ENCODE data around the gene CASKIN2.
A peak's percentile ranks its signal among the peaks of the same experiment; 100 is the strongest.

Gene CASKIN2

DNA sequence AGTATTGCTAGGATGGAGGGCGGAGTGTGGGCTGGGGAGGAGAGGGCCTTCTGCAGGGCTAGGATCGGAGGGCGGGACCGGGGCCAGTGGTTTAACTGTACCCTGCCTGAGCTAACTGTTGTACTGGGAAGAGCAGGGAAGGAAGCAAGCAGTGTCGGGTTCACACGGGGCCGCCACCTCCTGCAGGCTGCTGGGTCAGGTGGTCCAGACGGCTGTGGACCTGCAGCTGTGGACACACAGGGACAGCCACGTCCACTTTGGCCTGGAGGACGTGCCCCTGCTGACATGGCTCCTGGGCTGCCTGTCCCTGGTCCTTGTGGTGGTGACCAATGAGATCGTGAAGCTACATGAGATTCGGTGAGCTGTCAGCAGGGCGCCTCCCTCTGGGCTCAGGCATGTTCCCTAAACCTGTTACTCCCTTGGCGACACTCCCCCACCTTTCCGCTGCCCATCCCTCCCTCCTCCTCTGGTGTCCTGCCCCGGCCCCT, 16.6 kb downstream of the CASKIN2 start:
- H3K9ac ChIP-seq (ENCODE audit: low read depth in 1 of 2, low read length in 2 of 2): no peak overlapping the region
- H3K27ac ChIP-seq (ENCODE audit: low read depth in 2 of 2, low read length in 2 of 2): no peak overlapping the region
- H3K36me3 ChIP-seq (ENCODE audit: control insufficient read depth in 2 of 2, insufficient read depth in 2 of 2, low read length in 2 of 2): peaks cover 45 to 56% of the 10 kb centered on the region in 2 donors

GRCh38 chr17:75498039-75498725, 17.2 kb downstream of the CASKIN2 start:
- H3K4me3 ChIP-seq (ENCODE audit: low read length in 2 of 2): no peak overlapping the region
- no peaks in the 10 kb centered on the region for H3K4me1 ChIP-seq (ENCODE audit: control insufficient read depth in 2 of 2, insufficient read depth in 2 of 2, low read length in 2 of 2)
- peaks cover 49 to 57% of the 10 kb centered on the region in 2 donors for H3K36me3 ChIP-seq (ENCODE audit: control insufficient read depth in 2 of 2, insufficient read depth in 2 of 2, low read length in 2 of 2)
- no peaks in the 10 kb centered on the region for H3K9me3 ChIP-seq (ENCODE audit: control insufficient read depth in 2 of 2, low read length in 2 of 2)
- H3K9ac ChIP-seq (ENCODE audit: low read depth in 1 of 2, low read length in 2 of 2): no peak overlapping the region
- H3K27ac ChIP-seq (ENCODE audit: low read depth in 2 of 2, low read length in 2 of 2): no peak overlapping the region
- H3K27me3 ChIP-seq (ENCODE audit: control insufficient read depth in 2 of 2, insufficient read depth in 2 of 2, low read length in 2 of 2): no peaks in the 10 kb centered on the region

More for the DNA sequence above, 16.6 kb downstream of the CASKIN2 start:
- no peaks in the 10 kb centered on the region for H3K9me3 ChIP-seq (ENCODE audit: control insufficient read depth in 2 of 2, low read length in 2 of 2)
- no peak overlapping the region for H3K4me3 ChIP-seq (ENCODE audit: low read length in 2 of 2)
- no peaks in the 10 kb centered on the region for H3K4me1 ChIP-seq (ENCODE audit: control insufficient read depth in 2 of 2, insufficient read depth in 2 of 2, low read length in 2 of 2)
- H3K27me3 ChIP-seq (ENCODE audit: control insufficient read depth in 2 of 2, insufficient read depth in 2 of 2, low read length in 2 of 2): no peaks in the 10 kb centered on the region

DNA sequence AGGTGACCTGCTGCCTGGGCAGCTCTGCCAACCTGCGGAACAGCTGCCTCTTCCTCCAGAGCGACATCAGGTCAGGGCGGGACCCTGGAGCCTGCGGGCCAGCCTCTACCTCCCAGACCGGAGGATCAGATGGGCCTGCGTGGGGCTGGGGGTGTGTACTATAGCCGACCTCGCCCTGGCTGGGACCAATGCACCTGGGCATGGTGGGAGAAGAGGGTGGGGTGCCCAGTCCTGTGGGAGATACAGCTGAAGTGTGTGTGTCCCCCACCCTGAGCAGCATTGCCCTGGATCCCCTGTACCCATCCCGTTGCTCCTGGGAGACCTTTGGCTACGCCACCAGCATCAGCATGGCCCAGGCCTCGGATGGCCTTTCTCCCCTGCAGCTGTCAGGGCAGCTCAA, 19.3 kb downstream of the CASKIN2 start:
- Histone ChIP-seq H3K27ac (ENCODE audit: low read depth in 2 of 2, low read length in 2 of 2) (no peak overlapping the region), H3K9ac (ENCODE audit: low read depth in 1 of 2, low read length in 2 of 2) (no peak overlapping the region), H3K4me3 (ENCODE audit: low read length in 2 of 2) (no peak overlapping the region), H3K4me1 (ENCODE audit: control insufficient read depth in 2 of 2, insufficient read depth in 2 of 2, low read length in 2 of 2) (peaks cover 0 to under 1% of the 10 kb centered on the region in 2 donors), H3K36me3 (ENCODE audit: control insufficient read depth in 2 of 2, insufficient read depth in 2 of 2, low read length in 2 of 2) (peaks cover 65 to 70% of the 10 kb centered on the region in 2 donors), H3K27me3 (ENCODE audit: control insufficient read depth in 2 of 2, insufficient read depth in 2 of 2, low read length in 2 of 2) (no peaks in the 10 kb centered on the region), H3K9me3 (ENCODE audit: control insufficient read depth in 2 of 2, low read length in 2 of 2) (no peaks in the 10 kb centered on the region)

- Histone ChIP-seq H3K27ac (ENCODE audit: low read depth in 2 of 2, low read length in 2 of 2) (no peak overlapping the region), H3K9me3 (ENCODE audit: control insufficient read depth in 2 of 2, low read length in 2 of 2) (no peaks in the 10 kb centered on the region), H3K4me1 (ENCODE audit: control insufficient read depth in 2 of 2, insufficient read depth in 2 of 2, low read length in 2 of 2) (peaks cover 6 to 15% of the 10 kb centered on the region in 2 donors), H3K27me3 (ENCODE audit: control insufficient read depth in 2 of 2, insufficient read depth in 2 of 2, low read length in 2 of 2) (no peaks in the 10 kb centered on the region), H3K9ac (ENCODE audit: low read depth in 1 of 2, low read length in 2 of 2) (no peak overlapping the region), H3K4me3 (ENCODE audit: low read length in 2 of 2) (no peak overlapping the region), H3K36me3 (ENCODE audit: control insufficient read depth in 2 of 2, insufficient read depth in 2 of 2, low read length in 2 of 2) (peaks cover 61 to 62% of the 10 kb centered on the region in 2 donors)
Observed at GRCh38 chr17:75494326-75494877, 20.9 kb downstream of the CASKIN2 start.

- Histone ChIP-seq H3K27me3 (ENCODE audit: control insufficient read depth in 2 of 2, insufficient read depth in 2 of 2, low read length in 2 of 2) (no peaks in the 10 kb centered on the region), H3K9me3 (ENCODE audit: control insufficient read depth in 2 of 2, low read length in 2 of 2) (no peaks in the 10 kb centered on the region), H3K9ac (ENCODE audit: low read depth in 1 of 2, low read length in 2 of 2) (no peak overlapping the region), H3K4me3 (ENCODE audit: low read length in 2 of 2) (no peak overlapping the region), H3K27ac (ENCODE audit: low read depth in 2 of 2, low read length in 2 of 2) (no peak overlapping the region), H3K36me3 (ENCODE audit: control insufficient read depth in 2 of 2, insufficient read depth in 2 of 2, low read length in 2 of 2) (peaks cover 56 to 57% of the 10 kb centered on the region in 2 donors), H3K4me1 (ENCODE audit: control insufficient read depth in 2 of 2, insufficient read depth in 2 of 2, low read length in 2 of 2) (peaks cover 6 to 16% of the 10 kb centered on the region in 2 donors)
Observed at GRCh38 chr17:75493476-75494129, 21.7 kb downstream of the CASKIN2 start.

DNA sequence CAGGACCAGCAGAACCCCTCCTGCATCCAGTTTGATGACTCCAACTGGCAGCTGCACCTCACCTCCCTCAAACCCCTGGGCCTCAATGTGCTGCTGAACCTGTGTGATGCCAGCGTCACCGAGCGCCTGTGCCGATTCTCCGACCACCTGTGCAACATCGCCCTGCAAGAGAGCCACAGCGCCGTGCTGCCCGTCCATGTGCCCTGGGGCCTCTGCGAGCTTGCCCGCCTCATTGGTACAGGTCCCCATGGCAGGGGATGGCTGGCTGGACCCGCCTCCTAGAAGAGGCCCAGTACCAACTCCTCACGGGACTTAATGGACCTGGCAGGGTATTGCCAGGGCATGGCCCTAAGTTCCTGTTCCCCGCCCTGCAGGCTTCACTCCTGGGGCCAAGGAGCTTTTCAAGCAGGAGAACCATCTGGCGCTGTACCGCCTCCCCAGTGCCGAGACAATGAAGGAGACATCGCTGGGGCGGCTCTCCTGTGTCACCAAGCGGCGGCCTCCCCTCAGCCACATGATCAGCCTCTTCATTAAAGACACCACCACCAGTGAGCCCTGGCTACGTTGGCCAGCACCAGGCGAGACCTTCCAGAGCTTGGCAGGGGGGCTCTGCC, 22.7 kb downstream of the CASKIN2 start:
- H3K27me3 ChIP-seq (ENCODE audit: control insufficient read depth in 2 of 2, insufficient read depth in 2 of 2, low read length in 2 of 2): no peaks in the 10 kb centered on the region
- no peaks in the 10 kb centered on the region for H3K9me3 ChIP-seq (ENCODE audit: control insufficient read depth in 2 of 2, low read length in 2 of 2)
- H3K4me1 ChIP-seq (ENCODE audit: control insufficient read depth in 2 of 2, insufficient read depth in 2 of 2, low read length in 2 of 2): peaks cover 10 to 16% of the 10 kb centered on the region in 2 donors
- no peak overlapping the region for H3K4me3 ChIP-seq (ENCODE audit: low read length in 2 of 2)
- no peak overlapping the region for H3K27ac ChIP-seq (ENCODE audit: low read depth in 2 of 2, low read length in 2 of 2)
- H3K9ac ChIP-seq (ENCODE audit: low read depth in 1 of 2, low read length in 2 of 2): no peak overlapping the region
- H3K36me3 ChIP-seq (ENCODE audit: control insufficient read depth in 2 of 2, insufficient read depth in 2 of 2, low read length in 2 of 2): peaks cover 49 to 51% of the 10 kb centered on the region in 2 donors

DNA sequence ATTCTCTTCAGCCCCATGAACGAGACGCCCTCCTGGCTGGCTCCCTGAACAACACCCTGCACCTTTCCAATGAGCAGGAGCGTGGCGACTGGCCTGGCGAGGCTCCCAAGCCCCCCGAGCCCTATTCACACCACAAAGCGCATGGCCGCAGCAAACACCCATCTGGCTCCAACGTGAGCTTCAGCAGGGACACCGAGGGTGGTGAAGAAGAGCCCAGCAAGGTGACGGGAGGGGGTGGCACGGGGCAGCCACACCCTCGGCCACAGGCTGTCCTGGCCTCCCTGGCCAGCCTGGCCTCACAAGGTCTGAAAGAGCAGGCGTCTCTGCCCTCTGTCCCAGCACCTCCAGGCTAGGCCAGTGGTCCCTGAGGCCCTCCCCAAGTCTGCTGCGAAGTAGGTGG, 23.7 kb downstream of the CASKIN2 start:
- Histone ChIP-seq H3K9ac (ENCODE audit: low read depth in 1 of 2, low read length in 2 of 2) (no peak overlapping the region), H3K27me3 (ENCODE audit: control insufficient read depth in 2 of 2, insufficient read depth in 2 of 2, low read length in 2 of 2) (no peaks in the 10 kb centered on the region), H3K4me1 (ENCODE audit: control insufficient read depth in 2 of 2, insufficient read depth in 2 of 2, low read length in 2 of 2) (peaks cover 16 to 19% of the 10 kb centered on the region in 2 donors), H3K36me3 (ENCODE audit: control insufficient read depth in 2 of 2, insufficient read depth in 2 of 2, low read length in 2 of 2) (peaks cover 46 to 48% of the 10 kb centered on the region in 2 donors), H3K4me3 (ENCODE audit: low read length in 2 of 2) (no peak overlapping the region), H3K27ac (ENCODE audit: low read depth in 2 of 2, low read length in 2 of 2) (no peak overlapping the region), H3K9me3 (ENCODE audit: control insufficient read depth in 2 of 2, low read length in 2 of 2) (no peaks in the 10 kb centered on the region)

DNA sequence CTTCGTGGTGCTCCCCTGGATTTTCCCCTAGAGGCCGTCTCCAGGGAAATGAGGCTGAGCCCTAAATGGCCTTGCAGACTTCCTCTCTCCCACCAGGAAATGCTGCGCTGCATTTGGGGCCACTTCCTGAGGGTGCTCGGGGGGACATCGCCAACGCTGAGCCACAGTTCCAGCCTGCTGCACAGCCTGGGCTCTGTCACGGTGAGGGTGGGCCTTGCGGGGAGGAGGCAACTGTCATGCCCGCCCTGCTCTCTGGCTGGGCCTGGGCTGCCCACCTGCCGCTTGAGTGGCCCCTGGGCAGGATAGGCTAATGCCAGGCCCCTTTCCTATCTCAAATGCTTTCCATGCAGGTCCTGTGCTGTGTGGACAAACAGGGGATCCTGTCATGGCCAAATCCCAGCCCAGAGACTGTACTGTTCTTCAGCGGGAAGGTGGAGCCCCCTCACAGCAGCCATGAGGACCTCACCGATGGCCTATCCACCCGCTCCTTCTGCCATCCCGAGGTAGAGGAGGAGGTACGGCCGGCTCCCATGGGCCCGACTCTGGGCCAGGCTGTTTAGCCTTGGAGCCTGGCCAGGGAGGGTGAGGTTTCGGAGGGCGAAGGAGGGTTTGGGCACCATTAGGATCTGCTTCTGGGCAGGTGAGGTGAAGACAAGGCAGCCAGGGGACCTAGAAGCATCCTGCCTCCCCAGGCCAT, 24.2 kb downstream of the CASKIN2 start:
- Histone ChIP-seq H3K27me3 (ENCODE audit: control insufficient read depth in 2 of 2, insufficient read depth in 2 of 2, low read length in 2 of 2) (no peaks in the 10 kb centered on the region), H3K9ac (ENCODE audit: low read depth in 1 of 2, low read length in 2 of 2) (peak overlapping the region in 1 of 2 donors; percentile 64), H3K4me3 (ENCODE audit: low read length in 2 of 2) (no peak overlapping the region), H3K36me3 (ENCODE audit: control insufficient read depth in 2 of 2, insufficient read depth in 2 of 2, low read length in 2 of 2) (peaks cover 44 to 46% of the 10 kb centered on the region in 2 donors), H3K9me3 (ENCODE audit: control insufficient read depth in 2 of 2, low read length in 2 of 2) (no peaks in the 10 kb centered on the region), H3K27ac (ENCODE audit: low read depth in 2 of 2, low read length in 2 of 2) (peak overlapping the region; percentile 52 to 85), H3K4me1 (ENCODE audit: control insufficient read depth in 2 of 2, insufficient read depth in 2 of 2, low read length in 2 of 2) (peaks cover 16 to 20% of the 10 kb centered on the region in 2 donors)

DNA sequence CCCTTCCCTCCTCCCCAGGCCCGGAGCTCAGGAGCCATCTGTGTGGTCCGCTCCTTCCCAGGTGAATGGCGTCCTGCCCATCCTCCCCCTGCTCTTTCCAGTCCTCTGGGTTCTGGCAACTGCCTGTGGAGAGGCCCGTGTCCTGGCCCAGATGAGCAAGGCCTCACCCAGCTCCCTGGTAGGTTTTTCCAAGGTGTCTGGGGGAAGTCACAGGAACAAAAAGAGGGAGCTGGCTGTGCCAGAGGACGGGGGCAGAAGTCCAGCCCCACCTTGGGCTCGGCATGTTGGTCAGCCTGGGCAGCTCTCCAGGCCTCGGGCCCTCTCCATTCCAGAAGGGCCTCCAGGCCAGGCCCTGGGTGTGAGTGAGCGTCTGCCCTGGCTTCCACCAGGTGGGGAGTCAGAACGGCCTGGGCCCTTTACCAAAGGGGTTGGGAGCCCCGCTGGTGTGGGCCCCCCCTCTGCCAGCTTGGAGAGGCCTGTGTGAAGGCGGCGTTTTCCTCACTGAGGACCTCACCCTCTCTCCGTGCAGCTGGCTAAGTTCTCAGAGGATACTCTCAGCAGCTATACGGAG, 25.1 kb downstream of the CASKIN2 start:
- Histone ChIP-seq H3K27me3 (ENCODE audit: control insufficient read depth in 2 of 2, insufficient read depth in 2 of 2, low read length in 2 of 2) (no peaks in the 10 kb centered on the region), H3K9me3 (ENCODE audit: control insufficient read depth in 2 of 2, low read length in 2 of 2) (no peaks in the 10 kb centered on the region), H3K9ac (ENCODE audit: low read depth in 1 of 2, low read length in 2 of 2) (peak overlapping the region in 1 of 2 donors; percentile 64), H3K27ac (ENCODE audit: low read depth in 2 of 2, low read length in 2 of 2) (peak overlapping the region; percentile 52 to 85), H3K4me3 (ENCODE audit: low read length in 2 of 2) (peak overlapping the region in 1 of 2 donors; percentile 20), H3K36me3 (ENCODE audit: control insufficient read depth in 2 of 2, insufficient read depth in 2 of 2, low read length in 2 of 2) (peaks cover 36 to 44% of the 10 kb centered on the region in 2 donors), H3K4me1 (ENCODE audit: control insufficient read depth in 2 of 2, insufficient read depth in 2 of 2, low read length in 2 of 2) (peaks cover 16 to 20% of the 10 kb centered on the region in 2 donors)
